Measurements from ENCODE around the gene NFE2L2.

Gene NFE2L2

GRCh38 chr2:177258059-177258458, 6.5 kb downstream of the NFE2L2 start:
- Histone ChIP-seq H3K36me3 (replicated peaks; ENCODE audit: insufficient read depth, low read length) (no peaks in the 10 kb centered on the region), H4K20me1 (ENCODE audit: insufficient read depth, low read length) (peaks cover 57% of the 10 kb centered on the region), H3K4me1 (ENCODE audit: low read length) (peaks cover 14% of the 10 kb centered on the region; the same call in 1 of the 2 replicates), H3K9ac (ENCODE audit: low read length) (no peak overlapping the region), H3F3A (ENCODE audit: insufficient read depth, low read length) (0 out of 2 replicates have a peak, but pooled peaks cover 2% of the 10 kb centered on the region), H3K27ac (ENCODE audit: low read length) (no peak overlapping the region), H3K4me2 (ENCODE audit: low read depth, low read length) (no peak overlapping the region), H3K4me3 (ENCODE audit: low read length) (no peak overlapping the region), H3K27me3 (replicated peaks; ENCODE audit: insufficient read depth, low read length) (no peaks in the 10 kb centered on the region), H3K79me2 (ENCODE audit: low read length) (peaks cover 100% of the 10 kb centered on the region), H3K9me3 (replicated peaks; ENCODE audit: insufficient read depth, low read length) (no peaks in the 10 kb centered on the region), H3K9me2 (replicated peaks; ENCODE audit: insufficient read depth, low read length) (no peaks in the 10 kb centered on the region), H2AFZ (ENCODE audit: low read length) (no peak overlapping the region)
- no peak for DNase-seq
- TF ChIP-seq EZH2 (optimal IDR thresholded peaks at IDR 0.05; ENCODE audit: low read depth, low read length) (no peak), EZH2phosphoT487 (IDR thresholded peaks at IDR 0.05; ENCODE audit: low read length) (no peak)
- TF ChIP-seq, protein P1, sequence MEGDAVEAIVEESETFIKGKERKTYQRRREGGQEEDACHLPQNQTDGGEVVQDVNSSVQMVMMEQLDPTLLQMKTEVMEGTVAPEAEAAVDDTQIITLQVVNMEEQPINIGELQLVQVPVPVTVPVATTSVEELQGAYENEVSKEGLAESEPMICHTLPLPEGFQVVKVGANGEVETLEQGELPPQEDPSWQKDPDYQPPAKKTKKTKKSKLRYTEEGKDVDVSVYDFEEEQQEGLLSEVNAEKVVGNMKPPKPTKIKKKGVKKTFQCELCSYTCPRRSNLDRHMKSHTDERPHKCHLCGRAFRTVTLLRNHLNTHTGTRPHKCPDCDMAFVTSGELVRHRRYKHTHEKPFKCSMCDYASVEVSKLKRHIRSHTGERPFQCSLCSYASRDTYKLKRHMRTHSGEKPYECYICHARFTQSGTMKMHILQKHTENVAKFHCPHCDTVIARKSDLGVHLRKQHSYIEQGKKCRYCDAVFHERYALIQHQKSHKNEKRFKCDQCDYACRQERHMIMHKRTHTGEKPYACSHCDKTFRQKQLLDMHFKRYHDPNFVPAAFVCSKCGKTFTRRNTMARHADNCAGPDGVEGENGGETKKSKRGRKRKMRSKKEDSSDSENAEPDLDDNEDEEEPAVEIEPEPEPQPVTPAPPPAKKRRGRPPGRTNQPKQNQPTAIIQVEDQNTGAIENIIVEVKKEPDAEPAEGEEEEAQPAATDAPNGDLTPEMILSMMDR (IDR thresholded peaks at IDR 0.05; ENCODE audit: low read length): no peak

GRCh38 chr2:177257471-177257870, 7.1 kb downstream of the NFE2L2 start:
- no peak overlapping the region for H3K27ac ChIP-seq (ENCODE audit: low read length)
- peaks cover 13% of the 10 kb centered on the region; the same call in 1 of the 2 replicates for H3K4me1 ChIP-seq (ENCODE audit: low read length)
- H4K20me1 ChIP-seq (ENCODE audit: insufficient read depth, low read length): peaks cover 62% of the 10 kb centered on the region

DNA sequence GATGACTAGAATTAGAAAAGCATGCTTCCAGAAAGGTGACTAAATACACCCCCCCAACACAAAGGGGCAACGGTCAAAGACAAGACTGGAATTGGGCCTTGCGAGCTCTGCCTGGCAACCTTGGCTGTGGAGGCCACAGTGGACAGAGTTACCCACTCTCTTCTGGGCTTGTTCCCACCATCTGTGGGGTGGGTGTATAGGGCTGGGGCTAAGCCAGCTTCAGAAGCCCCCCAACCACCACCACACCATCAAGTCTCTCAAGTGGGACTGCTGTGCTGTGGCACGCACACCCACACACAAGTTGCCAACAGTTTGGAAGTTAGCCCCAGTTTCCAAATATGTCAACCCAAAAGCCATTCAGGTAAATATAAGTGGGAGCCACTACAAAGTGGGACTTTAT, 7.8 kb downstream of the NFE2L2 start:
- Histone ChIP-seq H3F3A (ENCODE audit: insufficient read depth, low read length) (no peaks in the 10 kb centered on the region), H3K4me2 (ENCODE audit: low read depth, low read length) (no peak overlapping the region), H3K27me3 (replicated peaks; ENCODE audit: insufficient read depth, low read length) (no peaks in the 10 kb centered on the region), H3K4me1 (ENCODE audit: low read length) (peaks cover 6% of the 10 kb centered on the region; the same call in 1 of the 2 replicates), H3K9me2 (replicated peaks; ENCODE audit: insufficient read depth, low read length) (no peaks in the 10 kb centered on the region), H3K27ac (ENCODE audit: low read length) (no peak overlapping the region), H3K36me3 (replicated peaks; ENCODE audit: insufficient read depth, low read length) (no peaks in the 10 kb centered on the region), H3K4me3 (ENCODE audit: low read length) (no peak overlapping the region), H3K79me2 (ENCODE audit: low read length) (peaks cover 100% of the 10 kb centered on the region), H4K20me1 (ENCODE audit: insufficient read depth, low read length) (peaks cover 66% of the 10 kb centered on the region), H3K9me3 (replicated peaks; ENCODE audit: insufficient read depth, low read length) (no peaks in the 10 kb centered on the region), H2AFZ (ENCODE audit: low read length) (no peak overlapping the region), H3K9ac (ENCODE audit: low read length) (no peak overlapping the region)
- no peak for TF ChIP-seq EZH2phosphoT487 (IDR thresholded peaks at IDR 0.05; ENCODE audit: low read length)
- TF ChIP-seq, protein P1 (IDR thresholded peaks at IDR 0.05; ENCODE audit: low read length): no peak
- no peak for TF ChIP-seq EZH2 (optimal IDR thresholded peaks at IDR 0.05; ENCODE audit: low read depth, low read length)
- DNase-seq: no peak

More at GRCh38 chr2:177257471-177257870, 7.1 kb downstream of the NFE2L2 start:
- Histone ChIP-seq H3K4me3 (ENCODE audit: low read length) (no peak overlapping the region), H3K79me2 (ENCODE audit: low read length) (peaks cover 100% of the 10 kb centered on the region), H3K4me2 (ENCODE audit: low read depth, low read length) (no peak overlapping the region), H3K36me3 (replicated peaks; ENCODE audit: insufficient read depth, low read length) (no peaks in the 10 kb centered on the region), H2AFZ (ENCODE audit: low read length) (no peak overlapping the region), H3F3A (ENCODE audit: insufficient read depth, low read length) (no peaks in the 10 kb centered on the region), H3K27me3 (replicated peaks; ENCODE audit: insufficient read depth, low read length) (no peaks in the 10 kb centered on the region), H3K9me3 (replicated peaks; ENCODE audit: insufficient read depth, low read length) (no peaks in the 10 kb centered on the region), H3K9ac (ENCODE audit: low read length) (no peak overlapping the region), H3K9me2 (replicated peaks; ENCODE audit: insufficient read depth, low read length) (no peaks in the 10 kb centered on the region)
- DNase-seq: no peak
- no peak for TF ChIP-seq EZH2 (optimal IDR thresholded peaks at IDR 0.05; ENCODE audit: low read depth, low read length)
- TF ChIP-seq EZH2phosphoT487 (IDR thresholded peaks at IDR 0.05; ENCODE audit: low read length): no peak
- TF ChIP-seq, protein P1 (IDR thresholded peaks at IDR 0.05; ENCODE audit: low read length): no peak

Measured in MM.1S (cell line).